GM12878 (cell line): ENCODE data around the gene FAM53B. TPM values are rescaled to one million over a fixed set of nuclear protein-coding genes. Genes with fewer than 3 reads are reported as not detected.
A peak's percentile ranks its signal among the peaks of the same experiment; 100 is the strongest.

ENCODE experiments used
- ATF3 ChIP-seq: IDR thresholded peaks from 2 replicates; pipeline ENCODE4 v1.6.1; 2011; ENCODE audit warnings: low read depth, mild to moderate bottlenecking, low read length, moderate library complexity, borderline replicate concordance; ENCODE audit errors: extremely low read depth
- BCL3 ChIP-seq: IDR thresholded peaks from 2 replicates; pipeline ENCODE4 v1.6.1; 2011; ENCODE audit warnings: borderline replicate concordance, low read depth, mild to moderate bottlenecking, moderate library complexity, low read length; ENCODE audit not compliant: insufficient read depth, poor library complexity, severe bottlenecking
- CREM ChIP-seq: IDR thresholded peaks from 2 replicates; pipeline ENCODE4 v1.6.1; 2014; ENCODE audit warnings: antibody characterized with exemption, low read depth
- DPF2 ChIP-seq: fragments of 450-650 bp; IDR thresholded peaks from 2 replicates; pipeline ENCODE4 v1.6.1; 2017; ENCODE audit warnings: mild to moderate bottlenecking
- EP300 ChIP-seq, 2 experiments: fragments of 150-350 bp in 1 of 2; IDR thresholded peaks; 2 replicates each; pipeline ENCODE4 v1.6.1; 2011 to 2012; ENCODE audit warnings: low read depth in 2 of 2, low read length in 2 of 2, borderline replicate concordance in 1 of 2, improper control_type of control experiment in 1 of 2, inconsistent platforms in 1 of 2; ENCODE audit not compliant: control insufficient read depth in 1 of 2
- ETV6 ChIP-seq, 2 experiments: fragments of 450-650 bp in 1 of 2; IDR thresholded peaks in 1 of 2; conservative IDR thresholded peaks in 1 of 2; 2 replicates each; pipeline ENCODE4 v1.6.1; 2014; ENCODE audit warnings: antibody characterized with exemption in 1 of 2, borderline replicate concordance in 1 of 2, low read depth in 1 of 2, mild to moderate bottlenecking in 1 of 2, moderate library complexity in 1 of 2
- JUND ChIP-seq: IDR thresholded peaks from 2 replicates; pipeline ENCODE4 v1.6.1; 2012; ENCODE audit warnings: low read depth, mild to moderate bottlenecking, low read length, improper control_type of control experiment, moderate library complexity
- KLF5 ChIP-seq: fragments of 450-650 bp; IDR thresholded peaks from 2 replicates; pipeline ENCODE4 v1.6.1; 2014; ENCODE audit warnings: mild to moderate bottlenecking; ENCODE audit not compliant: partially characterized antibody
- MEF2A ChIP-seq: IDR thresholded peaks from 2 replicates; pipeline ENCODE4 v1.6.1; 2011; ENCODE audit warnings: low read depth, mild to moderate bottlenecking, low read length, moderate library complexity; ENCODE audit not compliant: insufficient read depth
- MTA3 ChIP-seq: IDR thresholded peaks from 2 replicates; pipeline ENCODE4 v1.6.1; 2012; ENCODE audit warnings: low read length, inconsistent platforms, borderline replicate concordance
- MYC ChIP-seq: IDR thresholded peaks from 2 replicates; pipeline ENCODE4 v1.6.1; 2011; ENCODE audit warnings: mild to moderate bottlenecking, low read length, moderate library complexity, inconsistent platforms; ENCODE audit not compliant: insufficient read depth, insufficient replicate concordance, insufficient read length, severe bottlenecking
- NFIC ChIP-seq: IDR thresholded peaks from 2 replicates; pipeline ENCODE4 v1.6.1; 2012; ENCODE audit warnings: low read depth, mild to moderate bottlenecking, inconsistent platforms, low read length, moderate library complexity
- POU2F2 ChIP-seq: IDR thresholded peaks from 3 replicates; pipeline ENCODE4 v1.6.1; 2011; ENCODE audit warnings: low read depth, mild to moderate bottlenecking, low read length, borderline replicate concordance
- SIN3A ChIP-seq: IDR thresholded peaks from 2 replicates; pipeline ENCODE4 v1.6.1; 2012; ENCODE audit warnings: low read depth, low read length, improper control_type of control experiment
- SIX5 ChIP-seq: IDR thresholded peaks from 2 replicates; pipeline ENCODE4 v1.6.1; 2011; ENCODE audit warnings: mild to moderate bottlenecking, low read depth, low read length, moderate library complexity; ENCODE audit not compliant: severe bottlenecking
- SMARCA5 ChIP-seq: fragments of 450-650 bp; IDR thresholded peaks from 2 replicates; pipeline ENCODE4 v1.6.1; 2017; ENCODE audit warnings: mild to moderate bottlenecking
- SP1 ChIP-seq: IDR thresholded peaks from one replicate; pipeline ENCODE4 v1.6.1; 2011; ENCODE audit warnings: low read depth, low read length
- SPI1 ChIP-seq: IDR thresholded peaks from 2 replicates; pipeline ENCODE4 v1.6.1; 2011; ENCODE audit warnings: low read depth, mild to moderate bottlenecking, low read length, moderate library complexity, borderline replicate concordance; ENCODE audit not compliant: insufficient read depth
- SUZ12 ChIP-seq: fragments of 200-600 bp; sonication (generic); IDR thresholded peaks from one replicate; pipeline ENCODE4 v1.6.1; 2018; ENCODE audit warnings: antibody characterized with exemption, mild to moderate bottlenecking; ENCODE audit not compliant: unreplicated experiment
- TAF1 ChIP-seq: IDR thresholded peaks from 2 replicates; pipeline ENCODE4 v1.6.1; 2011; ENCODE audit warnings: mild to moderate bottlenecking, low read depth, low read length, borderline replicate concordance
- TBL1XR1 ChIP-seq: IDR thresholded peaks from 2 replicates; pipeline ENCODE4 v1.6.1; 2012; ENCODE audit warnings: low read depth, low read length, improper control_type of control experiment
- TCF3 ChIP-seq: IDR thresholded peaks from 2 replicates; pipeline ENCODE4 v1.6.1; 2012; ENCODE audit warnings: low read depth, mild to moderate bottlenecking, low read length, borderline replicate concordance; ENCODE audit not compliant: insufficient read depth
- YBX1 ChIP-seq: fragments of 450-650 bp; IDR thresholded peaks from 2 replicates; pipeline ENCODE4 v1.6.1; 2016; ENCODE audit warnings: antibody characterized with exemption
- YY1 ChIP-seq: IDR thresholded peaks from 2 replicates; pipeline ENCODE4 v1.6.1; 2011; ENCODE audit warnings: low read depth, mild to moderate bottlenecking, low read length
- ZBTB33 ChIP-seq: fragments of 450-650 bp; IDR thresholded peaks from 2 replicates; pipeline ENCODE4 v1.6.1; 2017; ENCODE audit warnings: mild to moderate bottlenecking
- ZNF274 ChIP-seq: IDR thresholded peaks from one replicate; pipeline ENCODE4 v1.8.0; 2011; ENCODE audit not compliant: insufficient read length, insufficient read depth
- ZZZ3 ChIP-seq: IDR thresholded peaks from 2 replicates; pipeline ENCODE4 v1.6.1; 2011; ENCODE audit warnings: low read depth; ENCODE audit not compliant: control insufficient read depth, insufficient read length
- polyA plus RNA-seq, 11 experiments: library from polyadenylated mRNA; depleted of rRNA in 4 of 11; unstranded in 6 of 11; stranded (reverse) in 5 of 11; fragments of >200 nt; fragmentation: Nextera tagmentation in 4 of 11; fragmentation: Illumina TruSeq in 1 of 11; extraction: Ambion mirVana in 4 of 11; extraction: Trizol in 1 of 11; gene quantifications; 1 replicate in 1 of 11; 2 replicates in 10 of 11; pipeline versions ENCODE4 v1.2.1 to v1.2.3, GENCODE V29; 2011 to 2016; ENCODE audit warnings: inconsistent platforms in 2 of 11, missing spikeins in 2 of 11, low read depth in 1 of 11
- total RNA-seq, 4 experiments: library from RNA; depleted of rRNA in 3 of 4; stranded (reverse); fragments of >200 nt in 3 of 4; fragmentation: Illumina TruSeq in 1 of 4; extraction: Trizol in 1 of 4; gene quantifications; 2 replicates each; pipeline versions ENCODE4 v1.2.1 to v1.2.3, GENCODE V29; 2013 to 2021

FAM53B gene
- total and polyA plus RNA-seq, 10 of the 15 experiments (the other 5 are each of a cell fraction or from before 2014, with no cell fraction given): 0.05 to 26.3 (median 8.1) TPM

GRCh38 chr10:124688889-124689670 lies 55.1 kb downstream of the FAM53B start (continued):
- TF ChIP-seq SP1: peak; percentile 62
- peak; percentile 76; the same call in 1 of the 2 replicates for TF ChIP-seq MEF2A
- peak; percentile 57; the same call in 1 of the 2 replicates for TF ChIP-seq TCF3
- peak; percentile 88 for TF ChIP-seq SIN3A
- TF ChIP-seq CREM: peak; percentile 66; the same call in 1 of the 2 replicates
- TF ChIP-seq BCL3: peak; percentile 91
- no peak for TF ChIP-seq YBX1
- TF ChIP-seq POU2F2: peak; percentile 72; the same call in 1 of the 3 replicates
- TF ChIP-seq MYC: no peak
- no peak for TF ChIP-seq SMARCA5
- TF ChIP-seq EP300 (IDR thresholded peaks at IDR 0.05; ENCODE audit: borderline replicate concordance in 1 of 2, control insufficient read depth in 1 of 2, low read depth in 2 of 2, low read length in 2 of 2): peak; percentile 90 to 95
- no peak for TF ChIP-seq SPI1
- TF ChIP-seq SUZ12: no peak
- no peak for TF ChIP-seq ZNF274
- no peak for TF ChIP-seq ZZZ3
- TF ChIP-seq ATF3: no peak
- TF ChIP-seq MTA3: no peak
- TF ChIP-seq NFIC: peak; percentile 83
- peak; percentile 95 for TF ChIP-seq JUND
- TF ChIP-seq TBL1XR1: peak; percentile 78; the same call in 1 of the 2 replicates
- TF ChIP-seq KLF5: no peak
- 0 out of 2 replicates have a peak, but pooled peaks have one; percentile 11 for TF ChIP-seq YY1
- TF ChIP-seq TAF1: no peak
- peak; percentile 95 for TF ChIP-seq DPF2
- no peak for TF ChIP-seq ZBTB33
- TF ChIP-seq SIX5: no peak
- peak in 1 of 2 experiments; percentile 56; a peak in 1 of 4 replicates for TF ChIP-seq ETV6 (conservative IDR thresholded peaks at IDR 0.05 in 1 of 2, IDR thresholded peaks at IDR 0.05 in 1 of 2; ENCODE audit: borderline replicate concordance in 1 of 2, low read depth in 1 of 2)
